A673 (cell line): Measurements from ENCODE around the gene TMEM72.

Experiments used
- CTCF ChIP-seq: fragments of 300-800, 200-600 bp; sonication (generic); conservative IDR thresholded peaks from 2 replicates; pipeline ENCODE4 v1.5.1; 2017; ENCODE audit warnings: low read depth, mild to moderate bottlenecking, antibody characterized with exemption, low read length, moderate library complexity, mixed read lengths
- EZH2 ChIP-seq: fragments of 200-600 bp; sonication (generic); IDR thresholded peaks from 2 replicates; pipeline ENCODE4 v1.6.1; 2017; ENCODE audit warnings: borderline replicate concordance, low read depth, mild to moderate bottlenecking, mixed read lengths, antibody characterized with exemption, low read length; ENCODE audit not compliant: poor library complexity, severe bottlenecking

- TF ChIP-seq EZH2 (no peak), CTCF (no peak)
Observed at GRCh38 chr10:44923611-44924010, 12.5 kb downstream of the TMEM72 start.
